Epithelial cell of esophagus (primary cell): ENCODE results near the gene INPP5B.
"Not testable (repeated sequence)": the region's sequence is repeated elsewhere in the genome, so short reads cannot be mapped to it uniquely, and the experiment has no call there.

Experiments used
- DNase-seq: peaks from one replicate; pipeline ENCODE4 v3.0.0; 2010; ENCODE audit warnings: low read depth
- H3K4me3 ChIP-seq: 2 replicates; pipeline ENCODE4 v1.5.1; 2011; ENCODE audit warnings: mild to moderate bottlenecking, low read length, control low read depth
- TF ChIP-seq, protein P1 (sequence below): IDR thresholded peaks from 2 replicates; pipeline ENCODE4 v1.5.1; 2011; ENCODE audit warnings: low read depth, mild to moderate bottlenecking, low read length, control low read depth, inconsistent platforms; ENCODE audit not compliant: insufficient read depth; ENCODE audit errors: missing control alignments

Gene INPP5B

DNA sequence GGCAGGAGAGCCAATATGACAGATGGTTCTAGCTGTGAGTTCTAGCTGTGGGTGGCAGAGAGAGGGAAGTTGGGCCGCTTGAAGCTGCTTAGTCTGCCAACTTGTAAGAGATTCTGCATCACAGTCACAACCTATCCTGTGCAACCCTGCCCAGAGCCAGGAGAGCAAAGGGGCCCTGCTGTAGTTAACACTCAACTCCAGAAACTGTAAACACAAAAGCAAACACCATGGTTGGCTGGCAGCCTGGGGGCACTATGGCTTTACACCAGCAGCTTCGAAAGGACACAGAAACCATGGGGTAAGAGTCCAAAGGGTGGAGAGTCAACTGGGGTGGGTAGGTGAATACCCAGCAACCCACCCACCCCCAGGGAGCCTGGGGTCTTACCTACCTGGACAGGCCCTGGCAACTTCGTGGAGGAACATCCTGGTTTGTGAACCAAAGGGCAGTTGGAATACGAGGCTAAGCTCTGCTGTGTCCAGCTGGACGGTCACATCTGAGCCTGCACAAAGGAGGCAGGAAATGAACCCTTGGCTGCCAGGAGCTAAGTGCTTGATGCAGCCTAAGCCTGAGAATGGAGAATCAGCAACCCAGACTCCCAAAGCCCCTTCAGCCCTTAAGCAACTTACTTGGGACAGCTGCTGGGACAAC lies 6.4 kb downstream of the INPP5B start:
- TF ChIP-seq, protein P1, sequence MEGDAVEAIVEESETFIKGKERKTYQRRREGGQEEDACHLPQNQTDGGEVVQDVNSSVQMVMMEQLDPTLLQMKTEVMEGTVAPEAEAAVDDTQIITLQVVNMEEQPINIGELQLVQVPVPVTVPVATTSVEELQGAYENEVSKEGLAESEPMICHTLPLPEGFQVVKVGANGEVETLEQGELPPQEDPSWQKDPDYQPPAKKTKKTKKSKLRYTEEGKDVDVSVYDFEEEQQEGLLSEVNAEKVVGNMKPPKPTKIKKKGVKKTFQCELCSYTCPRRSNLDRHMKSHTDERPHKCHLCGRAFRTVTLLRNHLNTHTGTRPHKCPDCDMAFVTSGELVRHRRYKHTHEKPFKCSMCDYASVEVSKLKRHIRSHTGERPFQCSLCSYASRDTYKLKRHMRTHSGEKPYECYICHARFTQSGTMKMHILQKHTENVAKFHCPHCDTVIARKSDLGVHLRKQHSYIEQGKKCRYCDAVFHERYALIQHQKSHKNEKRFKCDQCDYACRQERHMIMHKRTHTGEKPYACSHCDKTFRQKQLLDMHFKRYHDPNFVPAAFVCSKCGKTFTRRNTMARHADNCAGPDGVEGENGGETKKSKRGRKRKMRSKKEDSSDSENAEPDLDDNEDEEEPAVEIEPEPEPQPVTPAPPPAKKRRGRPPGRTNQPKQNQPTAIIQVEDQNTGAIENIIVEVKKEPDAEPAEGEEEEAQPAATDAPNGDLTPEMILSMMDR = no peak
- no peak overlapping the region for H3K4me3 ChIP-seq
- DNase-seq = no peak

DNA sequence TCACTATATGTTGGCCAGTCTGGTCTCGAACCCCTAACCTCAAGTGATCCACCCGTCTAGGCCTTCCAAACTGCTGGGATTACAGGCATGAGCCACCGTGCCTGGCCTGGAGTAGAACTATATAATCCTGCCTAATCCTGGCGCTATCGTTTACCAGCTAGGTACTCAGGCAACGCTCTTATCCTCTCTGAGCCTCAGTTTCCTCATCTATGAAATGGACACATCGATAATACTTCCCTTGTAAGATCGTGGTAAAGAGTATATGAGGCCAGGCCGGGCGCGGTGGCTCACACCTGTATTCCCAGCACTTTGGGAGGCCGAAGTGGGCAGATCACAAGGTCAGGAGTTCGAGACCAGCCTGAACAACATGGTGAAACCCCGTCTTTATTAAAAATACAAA lies 10.1 kb downstream of the INPP5B start:
- DNase-seq, H3K4me3 ChIP-seq: not testable (repeated sequence)

DNA sequence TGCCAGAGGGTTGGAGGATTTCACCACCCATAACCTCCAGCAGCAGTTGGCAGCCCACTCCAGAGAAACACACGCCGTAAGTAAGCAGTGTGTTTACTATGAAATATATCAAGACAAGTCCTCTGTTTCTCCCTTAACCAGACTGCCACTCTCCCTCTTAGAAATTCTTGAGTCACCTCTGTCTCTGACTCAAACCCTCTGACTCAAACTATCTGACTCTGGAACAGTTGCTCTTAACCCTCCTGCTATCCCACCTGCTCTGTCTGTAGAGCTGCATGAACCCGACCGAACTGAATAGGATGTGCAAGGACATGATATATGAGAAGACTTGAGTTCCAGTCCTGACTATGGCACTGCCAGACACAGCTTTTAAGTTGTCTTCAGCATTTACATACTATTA lies 14.1 kb downstream of the INPP5B start:
- no peak overlapping the region for H3K4me3 ChIP-seq
- peak; percentile 91 for DNase-seq
- TF ChIP-seq, protein P1 = no peak

DNA sequence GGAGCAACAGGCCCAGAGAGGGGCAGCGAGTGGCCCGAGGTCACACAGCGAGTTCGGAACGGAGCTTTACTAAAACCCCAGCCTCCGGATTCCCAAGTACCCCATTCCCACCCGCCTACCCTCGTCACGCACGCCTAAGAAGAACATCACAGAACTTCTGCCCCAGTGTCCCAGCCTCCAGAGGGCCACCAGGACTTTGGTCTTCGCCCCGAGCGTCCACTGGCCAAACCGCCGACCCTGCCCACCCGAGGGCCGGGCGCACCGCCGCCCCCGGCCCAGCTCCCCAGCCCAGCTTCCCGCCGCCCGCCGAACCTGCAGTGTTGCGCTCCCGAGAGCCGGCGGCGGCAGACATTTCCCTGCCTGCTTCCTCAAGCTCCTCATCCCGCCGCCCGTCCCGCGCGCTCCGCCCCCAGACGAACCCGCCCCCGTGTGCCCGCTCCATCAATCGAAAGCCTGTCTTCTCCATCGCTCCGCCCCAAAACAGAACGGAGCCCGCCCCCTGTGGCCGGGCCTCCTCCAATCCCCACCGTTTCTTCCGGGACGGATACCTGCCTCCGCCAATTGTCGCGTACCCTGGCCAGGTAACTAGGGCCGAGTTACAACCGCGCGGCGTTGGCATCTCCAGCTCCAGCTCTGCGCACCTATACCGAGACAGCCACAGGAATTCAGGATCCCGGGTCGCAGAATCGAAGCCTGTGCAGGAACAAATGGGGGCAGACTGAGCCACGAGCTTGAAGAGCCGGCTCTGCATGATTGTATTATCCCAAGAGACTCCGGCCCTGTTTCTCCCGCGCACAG lies 15.3 kb downstream of the INPP5B start:
- TF ChIP-seq, protein P1 = no peak

DNA sequence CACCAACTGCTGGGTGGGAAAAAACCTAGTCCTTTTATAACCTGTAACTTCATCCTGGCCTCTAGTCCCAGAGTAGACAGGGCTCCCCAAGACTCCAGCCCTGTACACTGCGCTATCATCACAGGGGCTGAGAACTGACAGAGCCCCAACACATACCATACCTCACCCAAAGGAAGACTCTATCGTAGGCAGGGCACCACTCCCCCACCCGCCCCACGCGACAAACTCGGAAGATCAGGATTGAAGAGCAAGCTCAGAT lies 15.8 kb downstream of the INPP5B start:
- no peak for DNase-seq
- peak overlapping the region; percentile 90 for H3K4me3 ChIP-seq

More for the DNA sequence above, 15.3 kb downstream of the INPP5B start:
- peak overlapping the region; percentile 90 for H3K4me3 ChIP-seq
- DNase-seq = peak; percentile 99

DNA sequence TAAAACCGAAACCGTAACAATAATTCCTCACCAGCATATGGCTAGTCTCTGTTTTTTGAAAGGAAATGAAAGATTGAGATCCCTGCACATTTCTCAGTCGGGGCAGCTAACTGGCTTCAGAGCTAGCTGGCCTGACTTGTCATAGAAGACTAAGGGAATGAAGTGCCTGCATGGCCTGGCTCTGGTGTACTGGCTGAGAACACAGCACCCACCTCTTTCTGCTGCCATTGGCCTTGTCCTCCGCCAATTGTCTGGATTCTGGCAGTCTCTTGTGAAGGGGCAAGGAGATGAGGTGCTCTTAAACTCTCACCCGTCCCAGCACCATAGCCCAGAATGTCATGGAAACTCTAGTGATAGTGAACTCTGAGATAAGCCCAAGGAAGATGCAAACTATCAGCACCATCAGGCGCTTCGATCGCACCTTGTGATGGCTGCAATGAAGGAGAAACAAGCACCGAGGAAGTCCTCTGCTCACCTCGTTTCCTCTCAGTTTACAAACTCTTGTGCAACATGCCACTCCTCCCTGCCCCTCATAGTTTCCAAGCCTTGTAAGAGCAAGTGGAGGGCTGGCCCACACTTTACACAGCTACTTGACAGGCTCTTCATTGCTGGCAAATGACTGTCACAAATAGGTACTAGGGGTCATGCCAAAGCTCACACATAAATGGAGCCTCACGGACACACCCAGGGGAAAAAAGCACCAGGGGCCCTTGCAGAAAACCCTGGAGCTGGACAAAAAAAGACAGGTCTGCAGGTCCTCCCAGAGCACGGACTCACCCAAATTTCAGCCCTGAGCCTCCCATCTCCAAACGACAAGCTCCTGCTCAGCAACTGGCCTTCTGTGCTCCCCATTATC lies 16.4 kb downstream of the INPP5B start:
- peak overlapping the region; percentile 90 for H3K4me3 ChIP-seq
- TF ChIP-seq, protein P1 = no peak
- peak; percentile 67 for DNase-seq

More for the DNA sequence above, 15.8 kb downstream of the INPP5B start:
- TF ChIP-seq, protein P1 = no peak
